HS-5 (cell line): ENCODE measurements around the gene TTC32.
A peak's percentile ranks its signal among the peaks of the same experiment; 100 is the strongest.
"Not testable (repeated sequence)": the region's sequence is repeated elsewhere in the genome, so short reads cannot be mapped to it uniquely, and the experiment has no call there.

Source experiments
- DNase-seq: peaks from one replicate; pipeline ENCODE4 v3.0.0-alpha.2; 2012; ENCODE audit warnings: low read depth

The TTC32 gene

GRCh38 chr2:19901442-19902215 lies at the start of gene TTC32:
TTC32 (minus strand) TSS chr2:19901983; CDS start chr2:19901854, 129 bp downstream.
- DNase-seq, result peak; percentile 90

GRCh38 chr2:19949071-19949470 lies 47.3 kb upstream of the TTC32 start:
- no peak for DNase-seq

- DNase-seq, result no peak
These were observed 45.6 kb upstream of the TTC32 start for GRCh38 chr2:19947184-19947940.

- DNase-seq, result no peak
These were observed 42.5 kb upstream of the TTC32 start for GRCh38 chr2:19944205-19944845.

GRCh38 chr2:19943189-19943588 lies 41.4 kb upstream of the TTC32 start:
- no peak for DNase-seq

GRCh38 chr2:19942199-19942598 lies 40.4 kb upstream of the TTC32 start:
- no peak for DNase-seq

- no peak for DNase-seq
These were observed 35.2 kb upstream of the TTC32 start for GRCh38 chr2:19937004-19937403.

GRCh38 chr2:19936203-19936602 lies 34.4 kb upstream of the TTC32 start:
- DNase-seq, result no peak

GRCh38 chr2:19933351-19933981 lies 31.7 kb upstream of the TTC32 start:
- peak; percentile 53 for DNase-seq

GRCh38 chr2:19932928-19933327 lies 31.1 kb upstream of the TTC32 start:
- no peak for DNase-seq

- DNase-seq, result no peak
These were observed 27.4 kb upstream of the TTC32 start for GRCh38 chr2:19929226-19929625.

- not testable (repeated sequence) for DNase-seq
These were observed 26.0 kb upstream of the TTC32 start for GRCh38 chr2:19927816-19928215.

GRCh38 chr2:19924526-19924925 lies 22.7 kb upstream of the TTC32 start:
- DNase-seq, result not testable (repeated sequence)

GRCh38 chr2:19922188-19922587 lies 20.4 kb upstream of the TTC32 start:
- DNase-seq, result not testable (repeated sequence)

- no peak for DNase-seq
These were observed 14.7 kb upstream of the TTC32 start for GRCh38 chr2:19916385-19916950.

- DNase-seq, result no peak
These were observed 12.6 kb upstream of the TTC32 start for GRCh38 chr2:19914266-19914975.

- DNase-seq, result peak; percentile 90
These were observed 10.2 kb upstream of the TTC32 start for GRCh38 chr2:19911808-19912509.

GRCh38 chr2:19902216-19902740 lies 495 bp upstream of the TTC32 start:
- DNase-seq, result no peak

- DNase-seq, result no peak
These were observed 797 bp downstream of the TTC32 start for GRCh38 chr2:19900931-19901441.
